Measurements from ENCODE around the gene BMERB1.
"Not testable (repeated sequence)": the region's sequence is repeated elsewhere in the genome, so short reads cannot be mapped to it uniquely, and the experiment has no call there.

BMERB1 gene

DNA sequence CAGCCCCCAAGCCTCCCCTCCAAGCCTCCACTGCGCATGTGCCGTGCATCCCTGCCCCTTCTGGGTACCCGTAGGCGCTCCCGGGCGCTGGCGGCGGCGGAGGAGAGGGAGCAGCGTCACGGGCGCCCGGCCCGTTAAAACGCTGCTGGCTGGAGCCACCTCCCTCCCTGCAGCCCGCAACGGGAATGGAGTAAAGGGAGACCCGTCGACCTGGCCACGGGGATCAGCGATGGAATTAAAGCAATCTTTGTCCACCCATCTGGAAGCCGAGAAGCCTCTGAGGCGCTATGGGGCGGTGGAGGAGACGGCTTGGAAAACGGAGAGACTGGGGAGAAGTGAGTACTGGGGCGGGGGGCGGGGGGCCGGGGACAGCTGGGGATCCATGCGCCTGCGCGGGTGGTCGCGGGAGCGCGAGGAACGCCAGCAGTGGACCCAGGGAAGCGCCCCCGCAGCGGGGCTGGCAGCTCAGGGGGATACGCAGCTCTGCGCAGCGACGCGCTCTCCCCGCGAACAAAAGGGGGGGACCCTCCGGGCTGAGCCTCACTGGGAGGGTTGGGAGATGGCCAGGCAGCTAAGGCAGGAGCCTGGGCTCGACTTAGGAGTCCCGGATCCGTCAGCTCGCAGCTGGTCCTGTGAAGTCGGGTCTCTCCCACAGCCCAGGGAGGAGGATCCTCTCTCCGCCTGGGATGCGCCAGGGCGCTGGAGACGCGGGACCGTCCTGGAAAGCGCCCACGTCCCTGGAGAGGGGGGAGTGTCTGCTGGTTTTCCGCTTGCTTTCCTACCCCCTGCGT, at the start of gene BMERB1:
TSS of gene BMERB1 (plus strand) at position 164 of the 791 bp plus-strand sequence. CDS start at position 230, 66 bp downstream.
- no peak for DNase-seq (ENCODE audit: low spot score)

DNA sequence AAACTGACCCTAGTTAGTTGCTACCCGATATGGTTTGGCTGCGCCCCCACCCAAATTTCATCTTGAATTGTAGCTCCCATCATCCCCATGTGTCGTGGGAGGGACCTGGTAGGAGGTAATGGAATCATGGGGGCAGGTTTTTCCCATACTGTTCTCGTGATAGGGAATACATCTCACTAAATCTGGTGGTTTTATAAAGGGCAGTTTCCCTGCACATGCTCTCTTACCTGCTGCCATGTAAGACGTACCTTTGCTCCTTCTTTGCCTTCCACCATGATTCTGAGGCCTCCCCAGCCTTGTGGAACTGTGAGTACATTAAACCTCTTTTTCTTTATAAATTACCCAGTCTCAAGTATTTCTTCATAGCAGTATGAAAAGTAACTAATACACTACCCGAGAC, 46.3 kb upstream of the BMERB1 start:
- not testable (repeated sequence) for DNase-seq (ENCODE audit: low spot score)

DNA sequence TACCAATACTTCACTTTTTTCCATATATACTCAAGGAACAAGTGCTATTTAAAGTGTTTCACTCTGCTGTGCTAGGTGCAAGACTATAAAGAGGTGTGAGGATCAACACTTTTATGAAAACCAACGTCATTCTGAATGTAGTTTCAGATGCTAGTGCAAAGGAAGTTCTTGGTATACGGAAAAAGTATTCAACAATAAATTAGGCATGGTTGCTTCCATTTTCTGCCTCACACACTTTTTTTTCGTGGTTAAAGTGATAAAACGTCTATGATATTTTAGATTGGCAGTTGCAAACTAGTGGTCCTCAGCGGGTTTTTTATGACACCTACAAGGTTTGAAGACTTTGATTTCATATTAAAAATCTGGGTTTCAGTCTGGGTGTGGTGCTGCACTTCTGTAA, 44.5 kb upstream of the BMERB1 start:
- DNase-seq (ENCODE audit: low spot score): not testable (repeated sequence)

DNA sequence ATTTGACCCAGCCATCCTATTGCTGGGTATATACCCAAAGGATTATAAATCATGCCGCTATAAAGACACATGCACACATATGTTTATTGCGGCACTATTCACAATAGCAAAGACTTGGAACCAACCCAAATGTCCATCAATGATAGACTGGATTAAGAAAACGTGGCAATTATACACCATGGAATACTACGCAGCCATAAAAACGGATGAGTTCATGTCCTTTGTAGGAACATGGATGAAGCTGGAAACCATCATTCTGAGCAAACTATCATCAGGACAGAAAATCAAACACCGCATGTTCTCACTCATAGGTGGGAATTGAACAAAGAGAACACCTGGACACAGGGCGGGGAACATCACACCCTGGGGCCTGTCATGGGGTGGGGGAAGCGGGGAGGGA, 41.4 kb upstream of the BMERB1 start:
- DNase-seq (ENCODE audit: low spot score): not testable (repeated sequence)

DNA sequence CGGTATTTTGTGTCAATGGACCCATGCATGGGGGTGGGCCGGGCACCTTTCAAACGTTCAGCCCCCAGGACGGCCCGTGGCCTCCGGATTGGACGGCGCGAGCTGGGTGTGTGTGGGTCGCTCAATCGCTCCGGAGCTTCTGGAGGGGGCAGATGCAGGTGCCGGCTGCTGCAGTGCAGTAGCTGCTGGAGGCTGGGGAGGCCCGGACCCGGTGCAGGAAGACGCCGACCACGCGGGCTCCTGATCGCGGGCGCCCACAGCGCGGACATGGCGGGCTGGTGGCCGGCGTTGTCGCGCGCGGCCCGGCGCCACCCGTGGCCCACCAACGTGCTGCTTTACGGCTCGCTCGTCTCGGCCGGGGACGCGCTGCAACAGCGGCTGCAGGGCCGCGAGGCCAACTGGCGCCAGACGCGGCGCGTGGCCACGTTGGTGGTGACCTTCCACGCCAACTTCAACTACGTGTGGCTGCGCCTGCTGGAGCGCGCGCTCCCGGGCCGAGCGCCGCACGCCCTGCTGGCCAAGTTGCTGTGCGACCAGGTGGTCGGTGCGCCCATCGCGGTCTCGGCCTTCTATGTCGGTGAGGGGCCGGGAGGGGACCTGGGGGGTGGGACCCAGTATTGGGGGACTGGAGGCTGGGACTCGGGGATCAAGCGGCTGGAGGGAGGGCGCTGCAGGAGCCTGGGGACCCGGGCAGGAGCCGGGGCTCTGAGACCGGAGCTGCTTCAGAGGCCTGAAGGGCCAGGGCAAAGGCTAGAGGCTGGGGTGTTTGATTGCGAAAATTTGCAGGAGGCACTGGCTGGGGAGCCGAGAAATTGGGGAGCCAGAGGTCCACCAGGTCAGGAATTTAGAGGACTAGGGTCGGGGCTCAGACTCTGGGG, 38.5 kb upstream of the BMERB1 start, which contains the start of gene MPV17L:
TSS of gene MPV17L (plus strand) at position 124 of the 878 bp plus-strand sequence. CDS start at position 268, 144 bp downstream.
- DNase-seq (ENCODE audit: low spot score): not testable (repeated sequence)

DNA sequence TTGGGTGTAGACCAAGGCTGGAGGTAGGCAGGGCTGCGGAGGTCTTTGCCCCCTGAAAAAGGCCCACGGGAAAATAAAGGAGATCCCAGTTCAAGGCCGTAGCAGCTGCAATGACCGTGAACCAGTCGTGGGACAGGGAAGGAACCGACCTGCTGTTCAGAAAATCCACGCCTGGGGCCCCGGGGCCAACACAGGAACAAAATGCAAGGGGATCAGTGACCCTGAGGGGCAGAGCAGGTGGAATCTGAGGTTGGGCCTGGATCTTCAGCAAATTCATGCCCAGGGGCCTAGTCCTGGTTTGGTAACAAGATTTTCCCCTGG, 37.9 kb upstream of the BMERB1 start:
- DNase-seq (ENCODE audit: low spot score): not testable (repeated sequence)

DNA sequence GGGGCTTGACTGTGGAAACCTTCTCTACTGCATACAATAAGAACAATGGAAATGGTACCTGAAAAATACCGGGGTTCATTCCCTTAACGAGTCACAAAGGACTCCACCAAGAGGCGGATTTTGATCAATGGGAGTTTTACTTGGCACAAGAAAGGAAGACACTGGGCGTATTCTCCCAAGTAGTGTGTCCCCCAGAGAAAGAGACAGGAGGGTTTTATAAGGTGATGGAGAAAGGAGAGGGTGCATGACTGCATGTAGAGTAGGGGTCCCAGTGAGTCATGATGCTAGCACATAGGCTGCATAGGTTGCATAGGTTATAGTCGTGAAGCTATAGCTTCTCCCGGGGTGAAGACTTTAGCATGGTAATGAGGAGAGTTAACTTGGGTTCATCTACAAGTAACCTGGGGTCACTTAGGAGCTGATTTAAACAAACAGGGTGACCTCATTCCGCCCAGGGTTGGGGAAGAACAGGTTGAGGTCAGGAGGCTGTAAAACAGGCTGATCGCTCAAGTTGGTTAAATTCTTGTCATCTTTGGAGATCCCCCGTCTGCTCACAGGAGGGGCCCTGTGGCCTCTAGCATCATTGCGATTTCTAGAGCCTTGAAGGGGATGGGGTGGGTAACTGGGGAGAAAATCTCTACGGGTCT, 37.3 kb upstream of the BMERB1 start:
- DNase-seq (ENCODE audit: low spot score): no peak

DNA sequence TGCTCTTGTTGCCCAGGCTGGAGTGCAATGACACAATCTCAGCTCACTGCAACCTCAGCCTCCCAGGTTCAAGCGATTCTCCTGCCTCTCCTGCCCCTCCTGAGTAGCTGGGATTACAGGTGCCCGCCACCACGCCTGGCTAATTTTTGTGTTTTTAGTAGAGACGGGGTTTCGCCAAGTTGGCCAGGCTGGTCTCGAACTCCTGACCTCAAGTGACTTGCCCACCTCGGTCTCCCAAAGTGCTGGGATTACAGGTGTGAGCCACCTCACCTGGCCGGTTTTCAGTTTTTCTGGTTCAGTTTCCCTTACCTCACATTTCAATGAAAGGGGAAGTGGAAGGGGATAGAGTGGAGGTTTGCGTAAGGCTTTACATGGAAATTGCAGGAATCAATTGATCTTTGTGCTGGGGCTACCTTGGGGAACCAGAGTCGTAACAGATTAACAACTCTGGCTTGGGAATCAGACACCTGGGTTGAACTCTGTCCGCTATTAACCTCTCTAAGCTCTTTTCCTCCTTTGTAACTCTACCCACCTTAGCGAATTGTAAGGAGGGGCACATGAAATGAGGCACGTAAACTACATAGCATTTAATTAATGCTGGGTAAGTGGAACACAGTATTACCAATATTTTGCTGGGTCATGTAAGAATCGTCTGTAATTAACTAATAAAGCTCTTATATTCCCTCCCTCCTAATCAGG, 35.6 kb upstream of the BMERB1 start:
- no peak for DNase-seq (ENCODE audit: low spot score)

DNA sequence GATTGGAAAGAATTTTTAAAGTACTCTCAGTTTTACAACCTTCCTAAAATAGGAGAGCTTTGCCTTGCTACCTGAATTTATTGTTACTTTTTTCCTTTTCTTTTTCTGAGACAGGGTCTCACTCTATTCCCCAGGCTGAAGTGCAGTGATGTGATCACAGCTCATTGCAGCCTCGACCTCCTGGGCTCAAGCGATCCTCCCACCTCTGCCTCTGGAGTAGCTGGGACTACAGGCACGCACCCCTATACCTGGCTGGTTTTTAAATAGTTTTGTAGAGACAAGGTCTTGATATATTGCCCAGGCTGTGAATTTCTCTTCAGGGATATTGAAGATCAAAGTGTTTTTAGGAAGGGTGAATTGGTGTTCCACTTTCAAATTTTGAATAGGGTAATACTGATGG, 35.1 kb upstream of the BMERB1 start:
- no peak for DNase-seq (ENCODE audit: low spot score)

DNA sequence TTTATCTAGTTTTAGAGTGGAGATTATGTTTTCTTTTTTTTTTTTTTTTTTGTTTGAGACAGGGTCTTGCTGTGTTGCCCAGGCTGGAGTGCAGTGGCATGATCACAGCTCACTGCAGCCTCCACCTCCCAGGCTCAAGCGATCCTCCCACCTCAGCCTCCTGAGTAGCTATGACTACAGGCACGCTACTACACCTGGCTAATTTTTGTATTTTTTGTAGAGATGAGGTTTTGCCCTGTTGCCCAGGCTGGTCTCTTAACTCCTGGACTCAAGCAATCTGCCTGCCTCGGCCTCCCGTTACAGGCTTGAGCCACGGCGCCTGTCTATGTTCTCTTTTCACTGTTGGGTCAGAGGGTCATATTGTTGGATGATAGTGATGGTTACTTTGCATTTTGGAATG, 34.1 kb upstream of the BMERB1 start:
- not testable (repeated sequence) for DNase-seq (ENCODE audit: low spot score)

DNA sequence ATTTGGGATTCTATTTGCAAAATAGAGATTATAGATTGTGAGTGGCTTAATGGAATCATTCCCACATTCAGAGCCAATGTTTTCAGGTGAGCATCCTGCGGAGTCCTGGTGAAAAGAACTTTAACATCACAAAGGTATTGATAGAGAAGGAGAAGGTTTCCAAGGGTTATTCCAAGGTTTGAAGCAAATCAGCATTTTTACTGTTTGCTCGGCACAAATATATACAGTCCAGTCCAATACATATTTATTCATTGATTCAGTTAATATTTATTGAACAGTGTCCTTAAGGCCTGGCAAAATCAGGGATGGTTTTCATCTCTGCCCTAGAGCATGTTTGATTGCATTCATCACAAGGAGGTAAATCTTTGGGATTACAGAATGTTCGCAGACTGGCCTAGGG, 32.4 kb upstream of the BMERB1 start:
- no peak for DNase-seq (ENCODE audit: low spot score)

DNA sequence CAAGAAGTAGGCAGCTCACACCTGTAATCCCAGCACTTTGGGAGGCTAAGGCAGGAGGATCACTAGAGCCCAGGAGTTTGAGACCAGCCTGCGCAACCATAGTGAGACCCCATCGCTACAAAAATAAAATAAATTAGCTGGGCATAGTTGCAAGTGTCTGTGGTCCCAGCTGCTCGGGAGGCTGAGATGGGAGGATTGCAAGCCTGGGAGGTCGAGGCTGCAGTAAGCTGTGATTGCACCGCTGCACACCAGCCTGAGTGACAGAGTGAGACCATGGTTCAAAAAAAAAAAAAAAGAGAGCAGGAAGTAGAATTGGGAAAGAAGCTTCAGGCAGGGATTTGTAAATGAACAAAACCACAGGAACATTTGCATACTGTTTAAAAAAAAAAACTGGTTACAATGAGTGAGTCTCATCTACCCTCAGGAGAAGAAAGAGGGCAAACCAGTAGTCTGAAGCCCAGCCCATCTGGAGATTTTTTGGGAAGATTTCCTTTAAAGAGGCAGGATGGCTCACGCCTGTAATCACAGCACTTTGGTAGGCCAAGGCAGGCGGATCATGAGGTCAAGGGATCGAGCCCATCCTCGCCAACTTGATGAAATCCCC, 30.9 kb upstream of the BMERB1 start:
- DNase-seq (ENCODE audit: low spot score): no peak

DNA sequence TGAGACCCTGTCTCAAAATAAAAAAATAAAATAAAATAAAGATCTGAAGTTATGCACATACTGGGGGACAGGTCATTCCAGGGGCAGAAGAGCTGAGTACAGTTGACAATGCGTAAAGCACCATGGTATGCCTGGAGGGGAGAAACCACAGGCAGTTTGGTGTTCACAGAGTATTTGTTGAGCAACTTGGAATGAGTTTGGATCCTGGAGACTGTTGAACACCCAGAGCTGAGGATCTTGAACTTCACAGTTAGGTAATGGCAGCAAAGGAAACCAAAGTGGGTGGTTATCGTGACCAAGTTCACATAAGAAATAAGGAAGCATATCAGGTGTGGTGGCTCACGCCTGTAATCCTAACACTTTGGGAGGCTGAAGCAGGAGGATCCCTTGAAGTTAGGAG, 30.3 kb upstream of the BMERB1 start:
- DNase-seq (ENCODE audit: low spot score): not testable (repeated sequence)

DNA sequence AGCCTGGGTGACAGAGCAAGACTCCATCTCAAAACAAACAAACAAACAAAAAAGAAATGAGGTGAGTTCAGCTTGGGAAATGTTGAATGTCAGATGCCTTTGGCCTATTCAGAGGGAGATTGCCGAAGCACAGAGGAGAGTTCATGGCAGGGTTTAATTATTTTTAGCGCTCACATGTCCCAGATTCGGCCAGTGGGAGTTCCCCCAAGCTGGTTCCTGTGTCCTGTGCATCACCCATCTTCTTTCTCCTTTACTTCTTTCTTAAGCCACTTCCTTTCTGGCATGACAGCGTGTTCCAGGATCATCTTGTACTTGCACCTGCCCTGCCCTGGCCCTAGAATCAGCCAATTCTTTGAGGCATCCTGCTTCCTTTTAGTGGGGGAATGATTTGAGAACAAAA, 29.6 kb upstream of the BMERB1 start:
- DNase-seq (ENCODE audit: low spot score): no peak

DNA sequence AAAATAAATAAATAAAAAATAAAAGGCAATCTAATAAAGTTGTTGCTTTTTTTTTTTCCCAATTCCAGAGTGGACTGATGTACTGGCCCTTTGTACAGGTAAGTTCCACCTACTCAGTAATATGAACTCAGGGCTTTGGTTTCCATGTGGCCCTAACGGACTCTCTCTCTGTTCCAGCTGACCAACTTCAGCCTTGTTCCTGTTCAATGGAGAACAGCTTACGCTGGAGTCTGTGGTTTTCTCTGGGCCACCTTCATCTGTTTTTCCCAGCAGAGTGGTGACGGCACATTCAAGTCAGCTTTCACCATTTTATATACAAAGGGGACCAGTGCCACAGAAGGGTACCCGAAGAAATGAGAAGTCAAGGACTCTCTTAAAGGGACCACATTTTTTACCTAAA, 26.6 kb upstream of the BMERB1 start:
- DNase-seq (ENCODE audit: low spot score): not testable (repeated sequence)

DNA sequence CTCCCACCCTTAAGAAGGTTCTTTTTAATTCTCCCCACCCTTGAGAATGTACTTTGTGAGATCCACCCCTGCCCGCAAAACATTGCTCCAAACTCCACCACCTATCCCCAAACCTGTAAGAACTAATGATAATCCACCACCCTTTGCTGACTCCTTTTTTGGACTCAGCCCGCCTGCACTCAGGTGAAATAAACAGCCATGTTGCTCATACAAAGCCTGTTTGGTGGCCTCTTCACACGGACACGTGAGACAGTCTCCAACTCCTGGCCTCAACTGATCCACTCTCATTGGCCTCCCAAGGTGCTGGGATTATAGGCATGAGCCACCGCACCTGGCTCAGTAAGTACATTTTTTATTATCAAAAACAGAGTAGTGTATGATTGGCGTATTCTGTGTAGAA, 24.9 kb upstream of the BMERB1 start:
- not testable (repeated sequence) for DNase-seq (ENCODE audit: low spot score)

DNA sequence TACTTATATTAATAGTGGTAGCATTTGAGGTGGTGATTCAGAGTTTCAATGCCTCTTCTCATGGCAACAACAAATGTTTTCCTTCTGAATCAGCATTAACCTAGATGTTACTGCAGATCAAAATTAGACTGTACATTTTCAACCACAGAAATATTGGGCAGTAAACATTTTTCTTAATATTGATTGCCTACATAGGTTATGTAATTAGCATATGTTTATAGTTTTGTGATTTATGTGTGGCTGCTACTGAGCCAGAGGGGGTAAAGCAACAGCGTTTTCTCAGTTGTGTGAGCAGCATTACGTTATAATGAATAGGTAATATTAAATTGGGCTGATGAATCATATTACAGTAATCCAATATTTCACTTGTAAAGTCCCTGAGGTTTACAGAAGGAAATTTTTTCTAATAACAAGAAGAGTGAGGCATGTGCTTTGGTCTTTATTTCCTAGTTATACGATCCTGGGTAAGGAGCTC, 18.8 kb upstream of the BMERB1 start:
- DNase-seq (ENCODE audit: low spot score): no peak

DNA sequence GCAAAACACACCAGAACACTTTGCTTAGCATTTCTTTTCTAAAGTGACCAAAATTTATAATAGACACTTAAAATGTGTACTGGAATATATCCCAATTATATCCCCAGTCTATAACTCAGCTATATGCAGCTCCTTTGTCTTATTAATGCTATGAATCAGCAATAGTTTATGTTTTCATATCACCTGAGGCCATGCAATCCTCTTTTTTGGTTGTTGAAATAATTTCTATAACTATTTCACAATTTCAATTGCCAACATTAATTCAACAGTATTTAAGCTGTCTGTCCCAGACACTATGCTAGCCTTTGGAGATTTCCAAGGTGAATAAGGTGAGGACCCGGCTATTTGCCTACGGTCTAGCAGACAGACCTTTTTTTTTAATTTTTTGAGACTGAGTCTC, 17.2 kb upstream of the BMERB1 start:
- DNase-seq (ENCODE audit: low spot score): no peak

DNA sequence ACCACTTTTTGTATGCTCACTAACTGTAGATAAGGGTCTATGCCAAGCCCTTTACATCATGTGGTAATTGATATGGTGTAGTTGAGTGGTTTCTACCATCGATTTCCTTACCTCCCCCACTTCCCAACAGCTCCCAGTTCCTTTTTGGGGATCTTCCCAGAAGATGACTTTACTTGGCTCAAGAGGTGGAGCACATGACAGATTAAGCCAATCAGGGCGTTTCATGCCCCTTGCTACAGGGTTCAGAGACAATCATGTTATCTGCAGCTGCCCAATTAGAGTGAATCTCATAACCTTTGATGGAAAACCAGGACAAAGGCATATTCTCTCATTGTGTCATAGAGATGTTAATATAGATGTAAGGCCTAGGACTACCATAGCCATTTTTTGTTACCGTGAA, 16.2 kb upstream of the BMERB1 start:
- DNase-seq (ENCODE audit: low spot score): no peak

DNA sequence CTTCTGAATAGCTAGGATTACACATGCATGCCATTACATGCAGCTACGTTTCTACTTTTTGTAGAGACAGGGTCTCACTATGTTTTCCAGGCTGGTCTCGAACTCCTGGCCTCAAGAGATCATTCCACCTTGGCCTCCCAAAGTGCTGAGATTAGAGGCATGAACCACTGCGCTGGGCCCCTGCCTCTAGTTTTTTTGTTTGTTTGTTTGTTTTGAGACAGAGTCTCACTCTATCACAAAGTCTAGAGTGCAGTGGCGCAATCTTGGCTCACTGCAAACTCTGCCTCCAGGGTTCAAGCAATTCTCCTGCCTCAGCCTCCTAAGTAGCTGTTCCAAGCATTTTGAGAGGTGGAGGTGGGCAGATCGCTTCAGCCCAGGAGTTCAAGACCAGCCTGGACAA, 12.7 kb upstream of the BMERB1 start:
- not testable (repeated sequence) for DNase-seq (ENCODE audit: low spot score)

DNA sequence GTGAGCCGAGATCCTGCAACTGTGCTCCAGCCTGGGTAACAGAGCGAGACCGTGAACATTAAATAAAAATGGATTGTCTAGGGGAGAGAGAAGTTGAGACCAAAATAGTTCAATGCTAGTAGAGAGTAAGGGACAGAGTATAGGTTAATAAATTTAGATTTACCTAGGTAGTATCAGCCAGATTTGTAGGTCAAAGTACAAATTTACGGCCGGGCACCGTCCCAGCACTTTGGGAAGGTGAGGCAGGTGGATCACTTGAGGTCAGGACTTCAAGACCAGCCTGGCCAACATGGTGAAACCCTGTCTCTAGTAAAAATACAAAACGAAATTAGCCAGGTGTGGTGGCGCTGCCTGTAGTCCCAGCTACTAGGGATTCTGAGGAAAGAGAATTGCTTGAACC, 12.2 kb upstream of the BMERB1 start:
- DNase-seq (ENCODE audit: low spot score): no peak

All from hematopoietic multipotent progenitor cell treated with erythropoietin and hydrocortisone succinate and interleukin-3 and kit ligand, for 15 days (in vitro differentiated cells).